IPS-11a (cell line): Measurements from ENCODE around the gene BSG.

Source experiments
- H3K4me3 ChIP-seq: one replicate; pipeline ENCODE4 v1.5.1; 2013; ENCODE audit warnings: low read depth, low read length, control low read depth

The BSG gene

DNA sequence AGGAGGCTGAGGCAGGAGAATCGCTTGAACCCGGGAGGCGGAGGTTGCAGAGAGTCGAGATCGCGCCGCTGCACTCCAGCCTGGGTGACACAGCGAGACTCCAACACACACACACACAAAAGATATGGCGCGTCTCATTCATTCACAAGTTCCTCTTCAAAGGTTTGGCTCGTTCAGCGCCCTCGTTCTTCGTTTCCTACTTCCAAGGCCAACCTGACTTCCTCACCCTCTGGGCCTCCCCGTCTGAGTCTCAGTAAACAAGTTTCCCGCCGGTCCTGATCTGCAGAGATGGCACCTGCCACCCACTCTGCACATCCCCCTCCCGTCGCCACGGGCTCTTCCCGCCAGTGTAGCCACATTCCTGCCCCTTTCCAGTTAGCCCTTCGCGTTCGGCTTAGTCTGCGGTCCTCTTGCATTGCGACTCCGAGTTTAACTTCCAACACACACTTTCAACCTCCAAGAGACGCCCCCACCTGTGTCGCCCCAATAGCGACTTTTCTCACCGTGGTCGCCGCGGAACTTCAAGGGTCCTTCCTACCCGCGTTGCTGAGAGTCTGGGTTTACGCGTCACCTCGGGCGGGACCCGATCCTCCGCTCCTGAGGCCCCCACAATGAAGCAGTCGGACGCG lies 1.3 kb upstream of the BSG start:
- peak overlapping the region; percentile 54 for H3K4me3 ChIP-seq

GRCh38 chr19:571566-571974 lies 826 bp upstream of the BSG start:
- H3K4me3 ChIP-seq: peak overlapping the region; percentile 54

DNA sequence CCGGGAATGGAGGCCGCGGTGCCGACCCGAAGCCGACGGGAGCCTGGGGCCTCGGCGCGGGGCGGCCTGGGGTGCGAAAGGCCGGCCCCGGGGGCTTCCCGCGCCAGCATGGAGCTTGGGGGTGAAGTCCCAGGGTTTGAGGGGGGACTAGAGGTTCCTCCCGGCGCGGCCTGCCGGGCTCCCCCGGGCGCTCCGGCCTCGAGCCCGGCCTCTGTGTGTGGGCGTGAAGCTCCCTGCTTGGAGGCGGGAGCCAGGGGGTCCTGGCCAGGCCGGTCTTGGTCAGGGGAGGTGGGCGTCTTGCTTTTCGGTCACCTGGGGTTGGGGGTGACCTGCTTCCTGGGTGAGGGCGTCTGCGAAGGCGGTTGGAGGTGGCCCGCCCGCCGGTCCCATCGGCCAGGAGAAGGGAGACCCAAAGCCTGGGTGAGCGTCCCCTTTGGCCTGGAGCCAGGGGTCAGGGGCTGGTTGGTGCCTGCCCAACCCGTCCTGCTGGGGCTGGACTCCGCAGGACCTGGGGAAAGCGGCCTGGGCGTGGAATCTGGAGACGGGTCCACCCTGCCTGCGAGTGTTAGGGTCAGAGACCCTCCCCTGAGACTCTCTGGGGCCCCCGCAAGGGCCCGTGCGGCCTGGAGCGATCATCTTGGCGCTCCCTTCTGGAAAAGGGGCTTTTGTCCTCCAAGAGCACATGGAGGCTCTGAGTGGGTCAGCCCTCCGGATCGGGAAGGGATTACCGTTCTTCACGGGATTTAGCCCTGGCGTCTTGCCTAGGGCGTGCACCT lies 535 bp downstream of the BSG start:
- H3K4me3 ChIP-seq: peak overlapping the region; percentile 94

- peak overlapping the region; percentile 94 for H3K4me3 ChIP-seq
These were observed 1.1 kb downstream of the BSG start for GRCh38 chr19:573519-573825.

DNA sequence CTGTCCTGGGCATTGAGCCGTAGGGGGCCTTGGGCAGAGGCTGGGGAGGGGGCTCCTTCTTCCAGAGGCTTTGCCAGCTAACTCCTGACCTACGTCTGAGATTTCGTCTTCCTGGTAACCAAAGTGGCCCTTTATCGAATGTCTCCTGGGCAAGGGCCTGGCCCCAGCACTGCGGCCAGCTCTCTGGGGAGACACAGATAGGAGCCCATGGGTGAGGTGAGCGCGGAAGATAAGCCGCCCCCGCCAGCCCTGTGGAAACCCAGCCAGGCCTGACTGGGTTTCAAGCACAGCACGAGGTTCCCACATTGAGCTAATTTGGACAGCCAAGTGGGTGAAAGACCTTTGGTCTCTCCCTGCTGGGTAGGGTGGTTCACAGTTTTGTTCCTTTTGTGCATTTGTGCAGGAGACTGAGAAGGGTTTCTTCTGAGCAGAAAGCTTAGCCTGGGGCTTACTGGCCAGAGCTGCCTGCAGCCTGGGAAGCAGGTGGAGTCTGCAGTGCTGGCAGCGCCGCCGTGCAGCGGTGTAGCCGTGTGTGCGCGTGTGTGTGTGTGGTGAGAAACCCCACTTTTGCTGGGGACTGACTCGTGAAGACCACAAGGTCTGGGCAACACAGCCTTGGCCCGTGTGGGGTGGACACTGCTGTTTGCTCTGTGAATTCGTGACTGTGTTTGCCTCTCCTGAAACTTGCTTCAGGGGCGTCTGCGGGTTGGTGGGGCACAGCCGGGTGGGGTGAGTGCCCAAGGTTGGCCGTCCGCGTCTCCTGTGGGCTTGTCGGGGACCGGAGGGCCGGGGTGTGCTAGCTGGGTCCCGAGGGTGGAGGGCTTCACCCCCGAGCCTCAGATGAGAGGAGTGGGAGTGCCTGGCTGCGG lies 2.5 kb downstream of the BSG start:
- no peak overlapping the region for H3K4me3 ChIP-seq

DNA sequence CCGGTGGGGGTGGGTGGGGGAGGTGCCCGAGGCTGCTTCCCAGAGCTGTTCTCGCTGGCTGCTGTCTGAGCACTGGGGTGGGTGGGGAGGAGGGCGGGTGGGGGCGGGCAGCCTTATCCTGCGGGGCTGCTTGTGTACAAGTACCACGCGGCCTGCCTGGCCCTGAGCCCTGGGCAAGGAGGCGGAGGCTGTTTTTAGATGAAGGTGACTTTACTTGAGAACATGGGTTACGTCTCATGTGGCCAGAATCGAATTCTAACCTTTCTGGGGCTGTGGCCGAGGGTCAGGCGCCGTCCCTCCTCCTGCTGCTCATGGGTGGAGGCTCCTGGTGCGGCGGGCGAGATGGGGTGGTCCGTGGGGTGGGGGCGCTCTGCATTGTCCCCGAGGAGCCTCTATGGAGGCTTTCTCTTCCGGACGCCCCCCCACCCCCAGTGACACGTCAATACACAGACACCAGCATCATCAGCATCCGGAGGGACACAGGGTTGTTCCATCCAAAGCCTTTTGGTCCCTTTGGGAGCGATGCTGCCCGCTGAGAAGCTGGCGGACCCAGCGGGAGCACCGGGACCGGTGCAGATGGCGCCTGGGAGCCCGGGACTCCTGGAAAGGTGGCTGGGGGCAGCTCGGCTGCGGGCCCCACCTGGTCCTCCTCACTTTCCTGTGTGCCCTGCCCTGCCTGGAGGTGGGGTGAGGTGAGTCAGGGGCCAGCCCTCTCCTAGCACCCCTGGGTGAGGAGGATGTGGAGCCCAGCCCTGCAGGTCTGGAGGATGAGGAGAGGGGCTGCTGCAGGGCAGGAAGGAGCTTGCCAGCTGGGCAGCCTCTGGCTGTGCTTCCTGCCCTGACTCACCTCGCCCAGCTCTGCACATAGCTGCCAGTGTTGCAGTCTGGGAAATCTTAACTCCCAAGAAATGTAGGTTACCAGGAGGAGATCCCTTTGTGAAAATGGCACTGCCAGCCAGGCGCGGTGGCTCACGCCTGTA lies 3.4 kb downstream of the BSG start:
- H3K4me3 ChIP-seq: no peak overlapping the region

DNA sequence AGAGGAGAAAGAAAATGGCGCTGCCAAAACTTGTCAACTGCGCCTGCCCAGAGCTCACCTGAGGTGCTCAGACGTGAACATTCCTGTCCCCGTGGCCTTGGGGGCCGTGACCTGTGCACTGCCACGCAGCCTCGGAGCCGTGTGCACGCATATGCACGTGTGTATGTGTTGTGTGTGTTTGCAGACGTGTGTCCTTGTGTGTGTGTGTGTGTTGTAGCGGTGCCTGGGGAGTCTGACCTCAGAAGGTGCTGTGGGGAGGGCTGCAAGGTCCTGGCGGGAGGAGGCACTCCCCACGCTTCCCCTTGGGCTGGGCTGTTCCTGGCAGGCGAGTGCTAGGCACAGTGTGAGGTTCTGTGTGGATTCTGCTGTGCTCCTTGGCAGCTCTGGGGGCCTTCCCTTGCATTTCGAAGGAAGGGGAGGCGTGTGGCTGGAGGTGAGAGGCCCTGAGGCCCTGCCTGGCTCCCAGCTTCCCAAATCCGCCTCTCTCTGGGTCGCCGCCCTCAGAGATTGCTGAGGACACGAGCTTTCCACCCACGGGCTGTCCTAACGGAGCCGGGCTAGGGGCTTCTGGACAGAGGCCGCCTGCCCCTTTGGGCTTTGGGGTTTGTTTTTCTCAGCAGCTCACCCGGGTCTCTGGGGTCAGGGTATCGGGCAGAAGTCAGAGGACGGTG lies 4.5 kb downstream of the BSG start:
- no peak overlapping the region for H3K4me3 ChIP-seq

GRCh38 chr19:577439-578392 lies 5.3 kb downstream of the BSG start:
- no peak overlapping the region for H3K4me3 ChIP-seq

DNA sequence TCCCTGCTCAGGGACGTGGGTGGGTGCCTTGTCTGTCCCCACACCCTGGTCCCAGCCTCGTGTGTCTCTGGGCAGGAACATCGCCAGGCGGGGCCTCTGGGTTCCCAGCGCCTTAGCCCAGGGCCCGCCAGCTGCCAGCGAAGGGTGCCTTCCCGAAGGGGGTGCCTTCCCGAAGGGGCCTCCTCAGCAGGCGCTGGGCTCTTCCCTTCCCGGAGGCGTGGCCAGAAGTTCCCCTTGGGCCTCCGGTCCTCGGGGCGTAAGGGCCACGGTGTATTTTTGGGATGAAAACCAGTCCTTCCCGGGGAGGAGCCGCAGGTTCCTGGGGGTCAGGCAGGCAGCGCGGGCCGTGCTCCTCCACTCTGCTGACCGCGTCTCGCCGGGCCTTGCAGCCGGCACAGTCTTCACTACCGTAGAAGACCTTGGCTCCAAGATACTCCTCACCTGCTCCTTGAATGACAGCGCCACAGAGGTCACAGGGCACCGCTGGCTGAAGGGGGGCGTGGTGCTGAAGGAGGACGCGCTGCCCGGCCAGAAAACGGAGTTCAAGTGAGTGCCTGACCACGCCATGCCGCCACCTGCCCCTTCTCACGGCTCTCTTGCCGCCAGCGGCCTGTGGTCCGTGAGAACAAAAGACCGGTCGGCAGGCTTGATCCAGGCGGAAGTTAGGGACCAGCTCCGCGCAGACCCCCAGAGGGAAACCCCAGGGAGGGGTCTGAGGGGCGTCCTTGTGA lies 6.9 kb downstream of the BSG start:
- no peak overlapping the region for H3K4me3 ChIP-seq

- no peak overlapping the region for H3K4me3 ChIP-seq
These were observed 7.4 kb downstream of the BSG start for GRCh38 chr19:579842-580155.

DNA sequence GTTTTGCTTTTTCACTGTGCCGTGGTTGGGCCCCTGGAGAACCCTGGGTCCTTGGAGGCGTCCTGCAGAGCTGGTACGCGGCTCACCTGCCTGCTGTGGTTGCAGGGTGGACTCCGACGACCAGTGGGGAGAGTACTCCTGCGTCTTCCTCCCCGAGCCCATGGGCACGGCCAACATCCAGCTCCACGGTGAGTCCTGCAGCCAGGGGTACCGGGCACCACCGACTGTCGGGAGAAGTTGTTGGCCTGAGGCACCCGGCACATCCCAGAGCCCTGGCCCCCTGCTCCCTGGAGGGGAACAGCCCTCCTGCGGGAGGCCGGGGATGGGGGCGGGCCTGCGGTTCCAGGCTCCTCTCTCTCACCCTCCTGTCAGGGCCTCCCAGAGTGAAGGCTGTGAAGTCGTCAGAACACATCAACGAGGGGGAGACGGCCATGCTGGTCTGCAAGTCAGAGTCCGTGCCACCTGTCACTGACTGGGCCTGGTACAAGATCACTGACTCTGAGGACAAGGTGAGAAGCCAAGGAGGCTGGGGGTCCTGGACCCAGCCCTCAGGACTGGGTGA lies 8.0 kb downstream of the BSG start:
- H3K4me3 ChIP-seq: no peak overlapping the region

- no peak overlapping the region for H3K4me3 ChIP-seq
These were observed 9.2 kb downstream of the BSG start for GRCh38 chr19:581399-582111.

DNA sequence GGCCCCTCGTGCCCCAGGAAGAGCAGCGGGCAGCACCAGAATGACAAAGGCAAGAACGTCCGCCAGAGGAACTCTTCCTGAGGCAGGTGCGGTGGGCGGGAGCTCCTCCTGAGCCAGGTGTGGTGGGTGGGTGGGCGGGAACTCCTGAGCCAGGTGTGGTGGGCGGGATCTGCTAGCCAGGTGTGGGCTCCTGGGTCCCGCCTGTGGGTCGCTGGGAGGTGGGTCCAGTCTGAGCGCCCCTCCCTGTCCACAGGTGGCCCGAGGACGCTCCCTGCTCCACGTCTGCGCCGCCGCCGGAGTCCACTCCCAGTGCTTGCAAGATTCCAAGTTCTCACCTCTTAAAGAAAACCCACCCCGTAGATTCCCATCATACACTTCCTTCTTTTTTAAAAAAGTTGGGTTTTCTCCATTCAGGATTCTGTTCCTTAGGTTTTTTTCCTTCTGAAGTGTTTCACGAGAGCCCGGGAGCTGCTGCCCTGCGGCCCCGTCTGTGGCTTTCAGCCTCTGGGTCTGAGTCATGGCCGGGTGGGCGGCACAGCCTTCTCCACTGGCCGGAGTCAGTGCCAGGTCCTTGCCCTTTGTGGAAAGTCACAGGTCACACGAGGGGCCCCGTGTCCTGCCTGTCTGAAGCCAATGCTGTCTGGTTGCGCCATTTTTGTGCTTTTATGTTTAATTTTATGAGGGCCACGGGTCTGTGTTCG lies 10.3 kb downstream of the BSG start:
- no peak overlapping the region for H3K4me3 ChIP-seq

GRCh38 chr19:583198-583967 lies 11.0 kb downstream of the BSG start:
- H3K4me3 ChIP-seq: no peak overlapping the region

- no peak overlapping the region for H3K4me3 ChIP-seq
These were observed 11.5 kb downstream of the BSG start for GRCh38 chr19:583968-584239.

GRCh38 chr19:584240-585001 lies 12.0 kb downstream of the BSG start:
- no peak overlapping the region for H3K4me3 ChIP-seq
